Measurements from ENCODE around the gene RGR.
A peak's percentile ranks its signal among the peaks of the same experiment; 100 is the strongest.
"Not testable (repeated sequence)": the region's sequence is repeated elsewhere in the genome, so short reads cannot be mapped to it uniquely, and the experiment has no call there.

The RGR gene

DNA sequence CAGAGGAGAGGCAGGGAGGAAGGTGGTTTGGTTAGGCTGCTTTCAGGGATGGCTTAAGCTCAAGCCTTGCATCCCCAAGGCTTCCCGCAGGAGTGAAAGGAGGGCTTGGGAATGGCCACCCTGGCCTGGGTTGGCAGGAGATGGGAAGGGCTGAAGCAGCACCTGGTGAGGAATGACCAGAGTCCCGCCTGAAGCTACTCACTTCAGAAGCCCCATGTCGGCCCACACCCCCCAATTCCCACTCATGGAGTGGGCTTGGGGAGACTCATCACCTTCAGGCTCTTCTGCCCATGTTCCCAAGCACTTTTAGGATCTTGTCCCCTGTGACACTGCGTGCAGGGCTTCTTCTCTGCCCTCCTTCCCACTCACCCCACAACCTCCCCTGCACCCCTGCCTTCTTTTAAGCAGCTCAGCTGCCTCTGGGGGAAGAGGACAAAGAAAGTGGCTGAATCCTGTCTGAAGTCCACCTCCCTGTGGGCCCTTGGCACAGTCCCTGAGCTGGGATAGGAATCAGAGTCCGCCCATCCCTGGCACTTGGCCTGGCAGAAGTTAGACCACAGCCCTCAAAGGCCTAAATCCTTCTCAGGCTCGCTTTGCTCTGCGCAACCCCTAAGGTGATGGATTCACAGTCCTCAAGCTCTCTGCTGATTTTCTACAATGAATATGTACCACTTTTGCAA, 16.5 kb downstream of the RGR start:
- no peak for DNase-seq

DNA sequence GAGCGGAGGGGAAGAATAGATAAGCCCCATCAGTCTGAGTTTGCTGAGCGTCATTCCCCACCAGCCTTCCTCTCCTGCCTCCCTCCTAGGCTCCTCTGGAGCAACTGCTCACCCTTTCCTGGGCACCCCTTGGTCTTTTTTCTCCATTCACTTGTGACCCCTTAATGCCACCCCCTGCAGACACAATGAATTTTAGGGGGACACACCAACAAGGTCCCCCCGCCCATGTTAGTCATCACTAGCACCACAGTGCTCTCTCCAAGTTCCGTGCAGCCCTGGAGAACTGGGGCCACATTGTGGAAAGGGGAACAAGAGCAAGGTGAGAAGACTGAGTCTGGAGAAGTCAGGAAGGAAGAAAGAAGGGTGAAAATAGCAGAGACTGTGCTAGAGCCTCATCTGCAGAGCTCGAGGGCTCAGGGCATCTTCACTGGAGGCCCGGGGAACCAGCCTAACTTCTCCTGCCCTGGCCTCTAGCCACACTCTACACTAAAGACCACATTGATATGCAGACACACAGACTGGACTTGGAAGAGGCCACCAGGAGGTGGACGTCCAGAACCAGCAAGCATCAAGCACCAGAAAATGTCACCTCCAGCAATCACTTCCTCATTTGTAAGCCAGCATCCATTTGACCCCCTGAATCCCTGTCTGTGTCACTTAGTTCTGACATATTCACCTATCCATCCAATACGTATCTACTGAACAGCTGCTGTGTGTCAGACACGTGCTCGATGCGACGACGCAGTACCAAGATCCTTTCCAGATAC, 17.5 kb downstream of the RGR start:
- DNase-seq: no peak

DNA sequence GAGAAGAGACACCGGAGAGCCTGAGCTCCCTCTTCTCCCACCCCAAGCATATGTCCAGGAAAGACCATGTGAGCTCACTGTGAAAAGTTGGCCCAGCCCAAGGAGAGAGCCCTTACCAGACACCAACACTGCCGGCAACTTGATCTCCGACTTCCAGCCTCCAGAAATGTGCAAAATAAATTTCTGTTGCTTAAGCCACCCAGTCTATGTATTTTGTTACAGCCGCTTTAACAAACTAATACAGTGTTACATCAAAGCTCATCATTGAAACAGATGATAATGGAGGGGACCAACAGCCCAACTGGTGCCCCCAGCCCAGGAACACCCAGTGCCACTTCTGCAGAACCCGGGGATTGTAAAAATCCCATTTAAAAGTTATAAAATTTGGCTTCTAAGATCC, 18.9 kb downstream of the RGR start:
- DNase-seq: no peak

DNA sequence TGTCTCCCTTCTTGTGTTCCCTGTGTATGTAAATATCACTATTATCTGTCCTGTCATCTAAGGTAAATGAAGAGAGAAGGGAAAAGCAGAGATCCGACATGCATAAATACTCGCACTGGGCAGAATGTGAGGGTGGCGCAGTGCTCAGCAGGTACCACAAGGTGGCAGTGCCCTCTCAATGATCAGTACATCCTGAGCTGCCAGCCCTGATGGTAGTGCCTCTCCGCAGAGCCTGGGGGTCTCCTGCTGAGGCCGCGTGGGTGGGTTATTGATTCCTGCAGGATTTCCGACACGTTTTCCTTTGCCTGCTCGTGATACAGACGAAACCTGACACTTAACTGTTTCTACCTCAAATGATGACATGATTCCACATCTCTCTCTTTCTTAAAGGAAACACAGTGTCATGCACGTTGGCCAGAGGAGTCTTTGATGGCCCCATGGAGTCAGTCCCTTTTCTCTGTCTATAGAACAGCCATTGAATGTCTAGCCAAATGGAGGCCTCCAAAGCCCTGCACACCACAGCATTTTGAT, 19.8 kb downstream of the RGR start:
- DNase-seq: peak; percentile 69

DNA sequence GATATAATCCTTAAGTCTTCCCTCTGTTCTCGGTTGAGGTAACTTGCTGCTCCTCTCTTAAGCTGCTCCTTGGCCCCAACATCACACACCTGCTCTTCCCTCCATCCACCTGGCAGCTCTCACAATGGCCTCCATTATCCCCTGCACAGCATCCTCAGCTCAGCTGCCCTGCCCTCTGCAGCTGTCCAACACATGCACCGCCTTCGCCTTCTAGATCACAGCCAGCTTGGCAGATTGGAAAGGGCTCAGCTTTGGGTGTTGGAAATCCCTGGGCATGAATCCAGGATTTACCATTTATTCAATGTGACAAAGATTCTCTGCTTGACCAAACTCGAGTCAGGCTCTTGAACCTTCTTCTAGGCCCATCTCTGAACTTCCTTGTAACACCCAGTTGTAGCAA, 20.6 kb downstream of the RGR start:
- no peak for DNase-seq

DNA sequence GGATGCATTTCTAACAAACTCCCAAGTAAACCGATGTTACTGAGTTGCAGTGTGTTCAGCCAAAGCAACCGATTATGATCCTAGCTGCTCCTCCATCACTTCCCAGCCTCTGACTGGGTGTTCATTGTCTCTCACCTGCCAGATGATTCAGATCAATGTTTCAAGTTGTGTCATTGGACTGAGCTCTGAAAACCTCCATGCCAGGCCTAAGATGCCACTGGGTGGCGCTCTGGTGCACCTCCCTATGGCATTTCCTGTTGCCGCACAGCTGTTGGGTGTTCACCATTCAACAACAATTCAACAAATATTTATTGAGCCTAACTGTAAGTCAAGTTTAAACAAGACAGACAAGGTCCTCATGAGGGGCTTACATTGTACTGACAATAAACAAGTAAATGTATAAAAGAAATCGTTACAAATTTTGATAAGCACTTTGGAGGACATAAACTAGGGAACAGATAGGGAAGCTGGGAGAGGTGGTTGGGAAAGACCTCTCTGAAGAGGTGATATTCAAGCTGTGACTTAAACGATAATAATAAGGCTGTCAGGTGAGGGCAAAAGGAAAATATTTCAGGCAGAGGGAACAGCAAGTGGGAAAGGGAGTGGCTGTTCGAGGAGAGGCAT, 22.8 kb downstream of the RGR start:
- peak; percentile 61 for DNase-seq

DNA sequence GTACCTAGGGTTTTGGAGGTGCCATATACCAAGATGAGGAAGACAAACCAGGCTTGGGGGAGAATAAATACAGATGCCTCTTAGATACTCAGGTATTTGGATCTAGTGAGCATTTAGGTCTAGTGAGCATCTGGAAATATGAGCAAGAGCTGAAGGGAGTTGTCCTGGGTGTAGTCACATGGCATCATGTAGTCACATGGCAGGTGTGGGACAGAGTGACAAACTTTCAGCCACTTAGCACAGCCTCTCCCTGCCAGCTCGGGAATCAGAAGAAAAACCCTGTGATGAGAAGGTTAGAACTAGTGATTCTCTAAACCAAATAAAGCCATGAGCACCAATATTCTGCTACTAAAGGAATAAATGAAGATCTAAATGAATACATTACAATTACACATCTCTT, 24.3 kb downstream of the RGR start:
- DNase-seq: no peak

DNA sequence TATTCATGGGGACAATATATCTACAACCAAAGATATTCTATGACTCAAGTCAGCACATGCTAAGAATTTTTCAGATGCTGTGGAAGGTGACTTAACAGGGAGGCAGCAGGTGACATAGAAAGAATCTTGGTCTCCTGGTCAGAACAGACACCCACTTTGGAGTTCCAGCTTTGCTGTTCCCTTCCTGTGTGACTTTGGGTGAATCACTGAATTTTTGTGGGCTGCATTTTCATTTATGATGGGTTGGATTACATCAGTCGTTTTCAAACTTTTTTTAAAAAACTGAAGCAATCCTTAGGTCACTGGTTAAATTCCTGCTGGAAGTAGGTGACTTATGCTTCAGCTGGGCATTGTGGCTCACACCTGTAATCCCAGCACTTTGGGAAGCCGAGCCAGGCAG, 24.9 kb downstream of the RGR start:
- DNase-seq: no peak

DNA sequence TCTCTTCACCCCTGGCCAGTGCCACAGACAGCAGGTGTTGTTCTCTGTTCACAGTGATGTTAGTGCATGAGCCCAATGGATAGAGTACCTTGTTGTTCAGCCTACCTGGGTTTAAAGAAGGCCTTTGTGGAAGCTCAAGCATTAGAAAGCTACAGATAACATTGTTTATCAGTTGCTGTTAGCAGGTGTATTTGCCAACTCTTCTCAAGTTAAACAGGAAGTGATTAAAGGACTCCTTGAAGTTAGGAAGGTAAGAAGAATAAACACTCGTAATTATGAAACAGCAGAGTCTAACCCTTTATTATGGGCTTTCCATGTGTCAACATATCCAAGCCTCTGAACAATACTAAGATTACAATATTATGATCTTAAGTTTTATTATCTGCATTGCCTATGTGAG, 25.9 kb downstream of the RGR start:
- no peak for DNase-seq

DNA sequence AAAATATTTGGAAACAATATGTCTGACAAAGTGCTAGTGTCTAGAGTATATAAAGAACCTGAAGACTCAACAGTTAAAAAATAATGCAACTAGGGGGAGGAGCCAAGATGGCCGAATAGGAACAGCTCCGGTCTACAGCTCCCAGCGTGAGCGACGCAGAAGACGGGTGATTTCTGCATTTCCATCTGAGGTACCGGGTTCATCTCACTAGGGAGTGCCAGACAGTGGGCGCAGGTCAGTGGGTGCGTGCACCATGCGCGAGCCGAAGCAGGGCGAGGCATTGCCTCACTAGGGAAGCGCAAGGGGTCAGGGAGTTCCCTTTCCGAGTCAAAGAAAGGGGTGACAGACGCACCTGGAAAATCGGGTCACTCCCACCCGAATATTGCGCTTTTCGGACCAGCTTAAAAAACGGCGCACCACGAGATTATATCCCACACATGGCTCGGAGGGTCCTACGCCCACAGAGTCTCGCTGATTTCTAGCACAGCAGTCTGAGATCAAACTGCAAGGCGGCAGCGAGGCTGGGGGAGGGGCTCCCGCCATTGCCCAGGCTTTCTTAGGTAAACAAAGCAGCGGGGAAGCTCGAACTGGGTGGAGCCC, 35.1 kb downstream of the RGR start:
- not testable (repeated sequence) for DNase-seq

DNA sequence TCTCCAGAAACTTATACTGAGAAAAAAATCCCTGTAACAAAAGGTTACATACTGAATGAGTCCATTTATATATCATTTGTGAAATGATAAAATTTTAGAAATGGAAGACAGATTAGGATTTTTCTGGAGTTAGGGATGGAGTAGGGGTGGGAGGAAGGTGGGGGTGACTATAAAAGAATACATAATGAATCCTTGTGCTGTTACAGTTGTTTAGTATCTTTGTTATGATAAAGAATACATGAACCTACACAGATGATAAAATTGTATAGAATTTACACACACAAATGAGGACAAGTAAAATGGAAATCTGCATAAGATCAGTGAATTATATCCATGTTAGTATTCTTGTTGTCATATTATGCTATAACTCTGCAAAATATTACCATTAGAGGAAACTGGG, 41.8 kb downstream of the RGR start:
- no peak for DNase-seq

DNA sequence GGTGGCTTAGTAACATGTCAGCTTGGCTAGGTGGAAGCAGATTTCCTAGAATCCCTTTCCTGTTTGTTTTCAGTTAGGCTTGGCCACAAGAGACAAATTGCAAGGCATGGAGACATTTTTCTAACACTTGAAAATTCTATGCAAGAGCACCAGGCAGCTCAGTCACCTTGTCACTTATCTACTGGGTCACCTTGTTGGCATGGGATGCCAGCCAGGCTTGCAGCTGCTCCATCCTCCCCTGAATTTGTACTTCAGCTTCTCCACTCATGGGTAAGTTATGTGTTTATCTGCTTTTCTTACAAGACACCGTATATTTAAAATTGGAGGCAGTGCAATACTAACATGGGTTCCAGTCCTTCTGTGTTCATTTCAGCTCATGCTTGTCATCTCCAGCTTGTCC, 43.3 kb downstream of the RGR start:
- no peak for DNase-seq

DNA sequence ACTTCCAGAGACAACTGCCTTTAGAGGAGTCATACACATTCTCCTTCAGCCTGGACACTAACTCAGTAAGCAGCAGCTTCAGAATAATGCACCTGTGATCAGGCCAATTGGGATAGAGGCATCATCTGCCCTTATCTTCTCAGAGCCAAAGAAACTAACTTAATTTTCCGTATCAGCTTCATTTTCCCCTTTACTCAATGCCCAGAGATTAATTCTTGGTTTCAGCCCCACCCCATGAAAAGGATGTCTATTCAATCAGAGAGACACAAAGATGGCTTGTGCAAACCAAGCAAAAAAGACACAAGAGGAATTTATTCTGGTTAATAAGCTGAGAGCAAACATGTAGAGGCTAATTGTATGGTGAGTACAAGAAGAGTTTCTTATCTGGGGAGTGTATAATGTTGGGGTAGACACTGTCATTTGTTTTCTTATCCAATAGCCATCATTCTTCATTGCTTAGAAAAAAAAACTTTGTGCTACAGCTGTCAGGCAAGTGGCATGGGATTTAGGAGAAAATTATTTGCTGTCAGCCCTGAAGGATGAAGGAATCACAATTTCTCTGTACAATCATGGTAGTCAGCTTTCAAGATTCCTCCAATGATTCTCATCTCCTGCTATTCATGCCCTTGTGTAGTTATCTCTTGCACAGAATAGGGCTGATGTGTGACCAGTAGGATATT, 44.8 kb downstream of the RGR start:
- DNase-seq: no peak

DNA sequence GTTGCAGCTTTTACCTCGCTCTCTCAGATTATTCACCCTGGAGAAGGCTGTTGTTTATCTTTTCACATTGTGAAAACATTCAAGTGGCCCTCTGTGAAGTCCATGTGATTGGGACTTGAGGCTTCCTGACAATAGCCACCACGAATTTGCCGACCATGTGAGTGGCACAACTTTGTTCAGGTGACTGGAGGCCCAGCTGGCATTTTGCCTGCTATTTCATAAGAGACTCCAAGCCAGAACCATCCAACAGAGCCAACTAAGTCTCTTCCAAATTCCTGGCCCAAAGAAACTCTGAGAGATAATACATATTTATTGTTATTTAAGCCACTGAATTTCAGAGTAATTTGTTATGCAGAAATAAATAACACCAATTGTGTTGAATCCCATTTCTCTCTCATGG, 45.4 kb downstream of the RGR start:
- no peak for DNase-seq

DNA sequence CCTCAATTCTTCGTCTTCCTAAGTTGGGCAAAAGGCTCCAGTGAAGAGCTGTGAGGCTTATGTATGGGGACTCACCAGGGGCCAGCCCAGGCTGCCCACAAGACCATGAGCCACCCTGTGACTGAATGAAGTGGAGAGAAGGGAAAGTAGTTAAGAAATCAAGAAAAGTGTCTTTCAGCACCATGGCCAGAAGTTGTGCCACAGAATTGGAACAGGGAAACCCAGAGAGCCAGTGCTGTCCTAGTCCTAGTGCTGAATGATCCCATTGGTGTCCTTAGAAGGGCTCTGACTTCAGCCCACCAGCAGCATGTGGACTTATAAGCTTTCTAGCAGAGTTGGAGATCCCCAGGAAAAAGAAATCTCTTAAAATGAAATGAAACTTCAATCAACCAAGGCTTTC, 46.5 kb downstream of the RGR start:
- DNase-seq: no peak

DNA sequence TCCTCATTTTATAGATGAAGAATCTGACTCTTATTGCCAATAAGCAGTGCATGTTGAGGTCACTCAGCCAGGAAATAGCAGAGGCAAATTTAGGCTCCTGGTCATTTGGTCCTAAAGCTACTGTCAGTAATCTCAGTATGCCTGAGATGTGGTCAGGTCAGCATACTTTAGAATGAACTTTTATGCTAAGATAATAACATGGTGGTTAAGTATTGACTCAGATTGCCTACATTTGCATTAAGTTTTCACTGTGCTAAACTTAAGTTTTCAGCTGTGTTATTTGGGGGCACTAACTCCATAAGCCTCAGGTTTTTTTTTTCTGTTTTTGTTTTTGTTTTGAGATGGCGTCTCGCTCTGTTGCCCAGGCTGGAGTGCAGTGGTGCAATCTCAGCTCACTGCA, 47.6 kb downstream of the RGR start:
- DNase-seq: no peak

DNA sequence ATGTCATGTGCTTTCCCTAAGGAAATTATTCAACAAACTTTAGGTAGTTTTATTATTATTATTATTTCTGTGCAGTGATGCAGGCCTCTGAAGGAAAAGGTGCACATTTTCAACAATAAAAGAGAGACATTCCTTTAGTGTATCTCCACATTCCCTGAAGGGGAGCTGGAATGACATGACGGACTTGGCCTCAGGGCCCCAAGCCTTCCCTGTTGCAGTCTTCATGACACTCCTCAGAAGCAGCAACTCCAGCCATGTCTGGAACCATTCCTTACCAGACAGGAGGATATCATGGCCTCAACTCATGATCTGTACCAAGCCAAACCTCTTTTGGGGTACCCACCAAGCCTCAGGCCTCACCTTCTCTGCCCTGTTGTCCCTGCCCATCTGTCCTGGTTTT, 48.3 kb downstream of the RGR start:
- DNase-seq: no peak

DNA sequence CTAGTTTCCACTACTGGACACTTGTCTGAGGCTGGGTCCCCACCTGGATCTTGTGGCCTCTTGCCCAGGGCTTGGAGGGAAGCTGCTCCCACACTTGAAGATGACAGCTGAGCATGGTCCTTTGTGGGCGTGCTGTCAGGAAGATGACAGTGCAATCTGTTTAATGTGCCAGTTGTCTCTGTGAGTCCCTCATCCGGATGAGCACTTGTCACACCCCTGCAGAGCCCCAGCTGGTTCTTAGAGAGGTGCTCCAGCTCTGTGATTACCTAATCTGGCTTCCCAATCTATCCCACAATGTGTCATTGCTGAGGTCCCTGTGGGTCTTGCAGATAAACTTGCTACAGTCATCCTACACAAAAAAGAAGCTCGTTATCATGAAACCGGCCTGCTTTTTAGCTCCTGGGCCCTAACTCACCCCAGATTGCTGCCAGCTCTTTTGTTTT, 48.7 kb downstream of the RGR start:
- no peak for DNase-seq

DNA sequence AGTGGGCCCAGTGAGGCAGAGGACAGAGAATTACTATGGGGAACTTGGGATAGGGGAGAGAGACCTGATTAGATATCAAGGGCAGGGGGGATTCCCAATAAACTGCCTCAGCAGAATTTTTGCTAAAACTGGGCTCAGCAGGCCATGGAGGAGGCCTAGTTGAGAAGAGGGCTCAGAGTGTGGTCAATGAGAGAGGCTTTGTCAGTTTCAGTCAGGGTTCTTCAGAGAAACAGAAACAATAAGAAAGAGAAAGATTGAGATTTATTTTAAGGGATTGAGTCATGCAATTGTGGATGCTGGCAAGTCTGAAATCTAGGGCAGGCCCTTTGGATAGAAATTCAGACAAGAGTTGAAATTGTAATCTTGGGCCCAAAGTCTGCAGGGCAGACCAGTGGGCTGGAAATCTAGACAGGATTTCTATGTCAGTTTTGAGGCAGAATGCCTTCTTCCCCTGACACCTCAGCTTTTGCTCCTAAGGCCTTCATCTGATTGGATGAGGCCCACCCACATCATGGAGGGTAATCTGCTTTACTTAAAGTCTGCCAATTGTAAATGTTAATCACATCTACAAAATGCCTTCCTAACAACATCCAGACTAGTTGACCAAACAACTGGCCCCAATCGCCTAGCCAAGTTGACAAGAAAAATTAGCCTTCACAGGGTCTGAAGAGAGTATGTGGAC, 50.1 kb downstream of the RGR start:
- DNase-seq: no peak

DNA sequence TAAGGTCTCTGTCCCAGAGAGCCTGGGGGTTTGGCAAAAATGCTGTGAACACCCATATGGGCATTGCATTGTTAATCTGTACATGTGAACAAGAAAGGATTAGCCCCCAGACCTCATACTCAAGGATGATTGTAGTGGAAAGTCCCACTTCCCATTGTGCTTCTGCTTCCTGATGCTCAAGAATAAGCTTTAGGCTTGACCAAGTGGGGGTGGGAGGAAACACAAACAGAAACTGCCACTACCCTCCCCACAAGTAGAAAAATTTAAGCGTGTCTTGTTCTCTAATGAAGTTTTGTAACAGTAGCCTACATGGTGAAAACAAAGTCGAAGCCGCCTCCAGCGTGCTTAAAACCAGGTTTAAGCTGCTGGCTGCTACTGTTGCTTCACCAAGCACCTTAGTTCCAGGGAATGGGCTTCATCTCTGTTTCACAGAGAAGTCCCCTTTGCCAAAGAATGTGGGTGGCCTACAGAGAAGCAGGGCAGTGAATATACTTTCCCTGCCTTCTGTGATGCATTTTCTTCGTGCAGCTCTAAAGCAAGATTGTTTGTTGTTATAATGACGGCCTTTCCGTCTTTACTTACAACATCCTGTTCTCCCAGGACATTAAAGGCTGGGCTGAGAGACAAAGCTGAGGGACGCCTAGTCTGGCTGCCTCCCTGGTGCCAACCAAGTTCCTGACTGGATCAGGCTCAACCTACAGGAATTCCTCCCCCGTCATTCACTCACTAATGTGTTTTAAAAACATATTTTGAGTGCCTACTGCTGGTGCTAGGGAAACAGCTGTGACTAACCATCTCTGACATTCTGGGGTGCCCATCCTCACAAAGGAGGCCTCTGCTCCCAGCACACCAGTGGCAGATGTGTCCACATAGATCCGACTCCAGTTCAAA, 51.5 kb downstream of the RGR start:
- no peak for DNase-seq

DNA sequence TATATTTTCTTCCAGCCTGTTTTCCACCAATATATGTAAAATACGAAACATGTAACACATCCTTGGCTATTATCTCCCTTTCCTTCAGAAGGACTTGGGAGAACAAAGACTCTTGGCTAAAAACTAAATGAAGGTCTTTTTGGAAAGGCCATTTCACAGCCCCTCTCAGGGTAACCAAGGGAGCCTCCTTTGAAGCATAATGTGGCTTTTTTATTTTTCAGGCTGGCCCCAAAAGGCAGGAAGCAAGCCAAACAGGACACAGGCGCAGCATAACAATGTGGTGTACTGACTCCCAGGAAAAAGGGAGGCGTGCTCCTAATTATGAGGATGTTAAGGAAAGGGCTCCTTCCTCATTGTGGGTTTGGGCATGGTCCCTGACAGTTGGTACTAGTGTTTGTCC, 53.2 kb downstream of the RGR start:
- no peak for DNase-seq

Measured in CD4-positive, alpha-beta T cell treated with Interleukin-17A for 1 hour (primary cell).